Neural cell (in vitro differentiated cells): ENCODE measurements around the gene OSBPL5. TPM values are rescaled to one million over a fixed set of nuclear protein-coding genes. Genes with fewer than 3 reads are reported as not detected.

Experiments used
- H2AFZ ChIP-seq: fragments of 200-600, 300-800 bp; sonication (generic), shearing (Covaris generic); 2 replicates; pipeline ENCODE4 v1.6.0; 2014; ENCODE audit warnings: low read depth, mild to moderate bottlenecking, antibody characterized with exemption, low read length, moderate library complexity
- H3F3A ChIP-seq: fragments of 200-600 bp; shearing (Covaris generic); 2 replicates; pipeline ENCODE4 v1.6.1; 2016; ENCODE audit warnings: mild to moderate bottlenecking, moderate library complexity, mixed read lengths, antibody characterized with exemption, low read length; ENCODE audit not compliant: insufficient read depth, poor library complexity, severe bottlenecking
- H3K27ac ChIP-seq: fragments of 200-600, 300-800 bp; sonication (generic), shearing (Covaris generic); 2 replicates; pipeline ENCODE4 v1.5.1; 2014; ENCODE audit warnings: mild to moderate bottlenecking, low read length, moderate library complexity
- H3K27me3 ChIP-seq: fragments of 300-800, 200-600 bp; sonication (generic), shearing (Covaris generic); 2 replicates; pipeline ENCODE4 v1.6.0; 2014; ENCODE audit warnings: mild to moderate bottlenecking, low read depth, low read length, moderate library complexity; ENCODE audit not compliant: insufficient read depth
- H3K36me3 ChIP-seq: fragments of 300-800, 200-600 bp; sonication (generic), shearing (Covaris generic); 2 replicates; pipeline ENCODE4 v1.5.1; 2014; ENCODE audit warnings: mild to moderate bottlenecking, antibody characterized with exemption, low read length, moderate library complexity; ENCODE audit not compliant: insufficient read depth
- H3K4me2 ChIP-seq: fragments of 300-800, 200-600 bp; sonication (generic), shearing (Covaris generic); 2 replicates; pipeline ENCODE4 v1.6.0; 2014; ENCODE audit warnings: mild to moderate bottlenecking, low read length
- H3K4me3 ChIP-seq: fragments of 300-800, 200-600 bp; sonication (generic), shearing (Covaris generic); 2 replicates; pipeline ENCODE4 v1.5.1; 2014; ENCODE audit warnings: mild to moderate bottlenecking, low read length, moderate library complexity
- H3K79me2 ChIP-seq: fragments of 200-600 bp; shearing (Covaris generic); replicated peaks from 2 replicates; pipeline ENCODE4 v1.6.0; 2014; ENCODE audit warnings: mild to moderate bottlenecking, low read length, moderate library complexity; ENCODE audit not compliant: insufficient read depth
- H3K9ac ChIP-seq: fragments of 300-800, 200-600 bp; sonication (generic), shearing (Covaris generic); 2 replicates; pipeline ENCODE4 v1.6.1; 2016; ENCODE audit warnings: mild to moderate bottlenecking, low read length, mixed read lengths
- H3K9me2 ChIP-seq: fragments of 200-600 bp; shearing (Covaris generic); 2 replicates; pipeline ENCODE4 v1.6.1; 2016; ENCODE audit warnings: mild to moderate bottlenecking, low read length, mixed read lengths; ENCODE audit not compliant: insufficient read depth
- H3K9me3 ChIP-seq: fragments of 200-600, 300-800 bp; sonication (generic), shearing (Covaris generic); 2 replicates; pipeline ENCODE4 v1.6.1; 2016; ENCODE audit warnings: mild to moderate bottlenecking, mixed run types, low read length, moderate library complexity, mixed read lengths
- H4K20me1 ChIP-seq: fragments of 200-600 bp; shearing (Covaris generic); 2 replicates; pipeline ENCODE4 v1.6.1; 2016; ENCODE audit warnings: mild to moderate bottlenecking, mixed run types; ENCODE audit not compliant: insufficient read depth
- CTCF ChIP-seq: fragments of 450-650 bp; IDR thresholded peaks from 2 replicates; pipeline ENCODE4 v1.5.1; 2014; ENCODE audit warnings: antibody characterized with exemption, mild to moderate bottlenecking, moderate library complexity; ENCODE audit not compliant: poor library complexity, severe bottlenecking
- EP300 ChIP-seq: fragments of 450-650 bp; conservative IDR thresholded peaks from 2 replicates; pipeline ENCODE4 v1.6.1; 2014; ENCODE audit warnings: antibody characterized with exemption, mild to moderate bottlenecking, moderate library complexity; ENCODE audit not compliant: poor library complexity, severe bottlenecking
- EZH2 ChIP-seq: fragments of 200-600, 300-800 bp; shearing (Covaris generic), sonication (generic); IDR thresholded peaks from 2 replicates; pipeline ENCODE4 v1.6.1; 2014; ENCODE audit warnings: antibody characterized with exemption, low read length, borderline replicate concordance, mild to moderate bottlenecking; ENCODE audit not compliant: insufficient read depth, poor library complexity, severe bottlenecking
- MXI1 ChIP-seq: fragments of 450-650 bp; conservative IDR thresholded peaks from 2 replicates; pipeline ENCODE4 v1.6.1; 2014; ENCODE audit warnings: antibody characterized with exemption, mild to moderate bottlenecking; ENCODE audit not compliant: poor library complexity, severe bottlenecking
- POLR2AphosphoS5 ChIP-seq: IDR thresholded peaks from 2 replicates; pipeline ENCODE4 v1.6.1; 2012
- RAD21 ChIP-seq: fragments of 450-650 bp; conservative IDR thresholded peaks from 2 replicates; pipeline ENCODE4 v1.6.1; 2014; ENCODE audit warnings: antibody characterized with exemption, mild to moderate bottlenecking, moderate library complexity
- SMC3 ChIP-seq: fragments of 450-650 bp; conservative IDR thresholded peaks from 2 replicates; pipeline ENCODE4 v1.6.1; 2014; ENCODE audit warnings: antibody characterized with exemption, mild to moderate bottlenecking, moderate library complexity; ENCODE audit not compliant: poor library complexity
- TAF1 ChIP-seq: IDR thresholded peaks from 2 replicates; pipeline ENCODE4 v1.6.1; 2012; ENCODE audit warnings: low read depth
- polyA plus RNA-seq: library from polyadenylated mRNA; depleted of rRNA; stranded (reverse); fragments of >200 nt; gene quantifications from 2 replicates; pipeline ENCODE4 v1.2.3, GENCODE V29; 2014
- TF ChIP-seq, protein P1 (sequence below): IDR thresholded peaks from 2 replicates; pipeline ENCODE4 v1.6.1; 2012; ENCODE audit warnings: borderline replicate concordance

The OSBPL5 gene
- polyA plus RNA-seq, 1 donor from 2014 or later, result 49.1 TPM

DNA sequence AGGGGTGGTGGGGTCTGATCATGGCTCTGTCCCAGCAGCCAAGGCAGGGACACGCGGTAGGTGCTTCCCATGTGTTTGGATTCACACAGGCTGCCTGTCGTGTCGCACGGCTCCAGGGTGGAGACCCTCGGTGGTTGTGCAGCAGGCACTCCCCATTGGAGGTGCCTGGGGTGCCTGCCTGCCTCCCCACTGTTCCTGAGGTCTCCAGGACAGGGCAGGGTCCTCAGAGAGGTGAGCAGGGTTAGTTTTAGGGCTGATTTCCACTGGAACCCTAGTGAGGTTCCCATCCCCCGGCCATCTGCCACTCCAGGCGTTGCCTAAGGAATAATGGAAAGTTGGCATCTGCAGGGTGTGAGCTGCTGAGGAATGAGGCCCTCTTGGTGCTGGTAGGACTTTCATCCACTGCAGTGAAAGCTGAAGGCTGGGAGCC is 32.3 kb downstream of the OSBPL5 start:
- Histone ChIP-seq H2AFZ (no peak overlapping the region), H3K79me2 (no peaks in the 10 kb centered on the region), H3K4me2 (no peak overlapping the region), H3F3A (no peaks in the 10 kb centered on the region), H3K4me3 (no peak overlapping the region), H3K9ac (no peak overlapping the region), H3K9me2 (no peaks in the 10 kb centered on the region), H4K20me1 (no peaks in the 10 kb centered on the region), H3K27me3 (no peaks in the 10 kb centered on the region), H3K36me3 (no peaks in the 10 kb centered on the region), H3K9me3 (no peaks in the 10 kb centered on the region), H3K27ac (no peak overlapping the region)
- no peak for TF ChIP-seq RAD21
- TF ChIP-seq, protein P1, sequence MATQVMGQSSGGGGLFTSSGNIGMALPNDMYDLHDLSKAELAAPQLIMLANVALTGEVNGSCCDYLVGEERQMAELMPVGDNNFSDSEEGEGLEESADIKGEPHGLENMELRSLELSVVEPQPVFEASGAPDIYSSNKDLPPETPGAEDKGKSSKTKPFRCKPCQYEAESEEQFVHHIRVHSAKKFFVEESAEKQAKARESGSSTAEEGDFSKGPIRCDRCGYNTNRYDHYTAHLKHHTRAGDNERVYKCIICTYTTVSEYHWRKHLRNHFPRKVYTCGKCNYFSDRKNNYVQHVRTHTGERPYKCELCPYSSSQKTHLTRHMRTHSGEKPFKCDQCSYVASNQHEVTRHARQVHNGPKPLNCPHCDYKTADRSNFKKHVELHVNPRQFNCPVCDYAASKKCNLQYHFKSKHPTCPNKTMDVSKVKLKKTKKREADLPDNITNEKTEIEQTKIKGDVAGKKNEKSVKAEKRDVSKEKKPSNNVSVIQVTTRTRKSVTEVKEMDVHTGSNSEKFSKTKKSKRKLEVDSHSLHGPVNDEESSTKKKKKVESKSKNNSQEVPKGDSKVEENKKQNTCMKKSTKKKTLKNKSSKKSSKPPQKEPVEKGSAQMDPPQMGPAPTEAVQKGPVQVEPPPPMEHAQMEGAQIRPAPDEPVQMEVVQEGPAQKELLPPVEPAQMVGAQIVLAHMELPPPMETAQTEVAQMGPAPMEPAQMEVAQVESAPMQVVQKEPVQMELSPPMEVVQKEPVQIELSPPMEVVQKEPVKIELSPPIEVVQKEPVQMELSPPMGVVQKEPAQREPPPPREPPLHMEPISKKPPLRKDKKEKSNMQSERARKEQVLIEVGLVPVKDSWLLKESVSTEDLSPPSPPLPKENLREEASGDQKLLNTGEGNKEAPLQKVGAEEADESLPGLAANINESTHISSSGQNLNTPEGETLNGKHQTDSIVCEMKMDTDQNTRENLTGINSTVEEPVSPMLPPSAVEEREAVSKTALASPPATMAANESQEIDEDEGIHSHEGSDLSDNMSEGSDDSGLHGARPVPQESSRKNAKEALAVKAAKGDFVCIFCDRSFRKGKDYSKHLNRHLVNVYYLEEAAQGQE, result no peak
- TF ChIP-seq TAF1, result no peak
- no peak for TF ChIP-seq EP300
- no peak for TF ChIP-seq EZH2
- TF ChIP-seq CTCF, result no peak
- TF ChIP-seq MXI1, result no peak
- no peak for TF ChIP-seq POLR2AphosphoS5
- no peak for TF ChIP-seq SMC3

DNA sequence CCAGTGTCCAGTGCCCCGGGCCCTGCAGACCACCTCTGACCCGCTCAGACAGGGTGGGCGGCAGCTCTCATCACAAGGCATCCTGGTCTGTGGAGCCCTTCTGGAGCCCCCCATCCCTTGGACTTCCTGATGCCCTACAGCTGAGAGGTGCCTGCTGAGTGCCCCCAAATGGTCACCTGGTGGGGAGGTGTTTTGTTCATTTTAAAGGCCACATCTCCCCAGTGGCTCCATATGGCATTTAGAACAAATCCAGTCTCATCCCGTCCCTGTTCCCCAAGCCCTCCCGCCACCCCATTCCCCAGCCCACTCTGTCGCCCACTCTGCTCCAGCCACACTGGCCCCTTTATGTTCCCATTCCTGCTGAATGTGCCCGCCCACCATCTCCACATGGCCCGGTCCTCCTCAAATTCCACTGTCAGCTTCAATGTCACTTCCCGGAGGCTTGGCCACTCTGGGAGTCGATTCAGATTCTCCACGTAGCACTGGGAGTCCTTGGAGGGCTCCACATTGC is 32.8 kb downstream of the OSBPL5 start:
- no peak overlapping the region for H3K4me3 ChIP-seq
- H3K4me2 ChIP-seq, result no peak overlapping the region
- H3K9me2 ChIP-seq, result no peaks in the 10 kb centered on the region

More for the DNA sequence above, 32.8 kb downstream of the OSBPL5 start:
- H3K9ac ChIP-seq, result no peak overlapping the region
- H3K27me3 ChIP-seq, result no peaks in the 10 kb centered on the region
- no peak overlapping the region for H3K27ac ChIP-seq
- no peaks in the 10 kb centered on the region for H4K20me1 ChIP-seq
- no peaks in the 10 kb centered on the region for H3K9me3 ChIP-seq
- no peaks in the 10 kb centered on the region for H3K36me3 ChIP-seq
- no peaks in the 10 kb centered on the region for H3K79me2 ChIP-seq
- TF ChIP-seq RAD21, result no peak
- no peak for TF ChIP-seq MXI1
- TF ChIP-seq POLR2AphosphoS5, result no peak
- no peak for TF ChIP-seq TAF1
- no peak for TF ChIP-seq SMC3
- no peak for TF ChIP-seq EZH2
- TF ChIP-seq EP300, result no peak
- TF ChIP-seq, protein P1, result no peak
- TF ChIP-seq CTCF, result no peak
- no peak overlapping the region for H2AFZ ChIP-seq
- H3F3A ChIP-seq, result no peaks in the 10 kb centered on the region
